ENCODE results near the gene ASTN2.

ASTN2 gene

DNA sequence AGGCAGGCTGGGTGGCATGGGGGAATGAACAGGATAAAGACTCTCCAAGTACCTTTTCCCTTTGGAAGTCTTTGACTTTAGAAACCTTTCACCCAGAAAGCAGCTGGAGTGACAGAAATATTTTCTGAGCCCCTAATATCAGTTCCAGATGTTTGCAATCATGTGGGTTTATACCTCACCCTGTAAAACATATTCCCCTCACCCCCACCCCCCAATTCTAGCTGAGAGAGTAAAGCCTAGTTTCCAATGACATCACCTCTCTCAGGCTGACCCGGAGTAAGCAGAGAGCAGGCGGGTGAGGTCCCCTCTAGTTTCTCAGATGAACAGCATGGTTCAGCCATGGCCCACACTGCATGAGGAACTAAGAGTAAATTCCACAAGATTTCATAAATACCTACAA is 810.6 kb downstream of the ASTN2 start:
- Mint-ChIP-seq H3K27ac (no peak overlapping the region), H3K36me3 (ENCODE audit: low read depth) (no peaks in the 10 kb centered on the region), H3K4me1 (ENCODE audit: low read depth) (no peaks in the 10 kb centered on the region), H3K27me3 (ENCODE audit: low read depth) (no peaks in the 10 kb centered on the region), H3K9me3 (no peaks in the 10 kb centered on the region), H3K4me3 (no peak overlapping the region)

- Mint-ChIP-seq H3K36me3 (ENCODE audit: low read depth) (no peaks in the 10 kb centered on the region), H3K9me3 (no peaks in the 10 kb centered on the region), H3K4me3 (no peak overlapping the region)
Observed at GRCh38 chr9:116599342-116599884, 815.4 kb downstream of the ASTN2 start.

DNA sequence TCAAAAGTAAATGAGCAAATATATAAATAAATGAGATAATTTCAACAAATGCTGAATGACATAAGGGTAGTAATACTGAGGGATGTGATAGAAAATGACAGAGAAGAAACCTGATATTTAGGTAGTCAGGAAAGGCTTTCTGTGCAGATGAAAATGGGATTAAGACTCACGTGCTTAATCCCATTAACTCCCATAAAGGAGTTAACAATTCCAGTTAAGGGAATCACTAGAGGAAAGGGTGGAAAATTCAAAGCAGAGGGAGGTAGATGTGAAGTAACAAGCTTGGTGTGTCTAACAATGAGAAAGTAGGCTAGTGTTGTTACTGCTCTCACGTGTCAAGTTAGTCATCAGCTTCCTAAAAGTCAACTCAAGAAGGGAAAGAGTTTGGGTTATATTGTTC is 818.2 kb downstream of the ASTN2 start:
- no peak overlapping the region for H3K27ac Mint-ChIP-seq
- no peaks in the 10 kb centered on the region for H3K36me3 Mint-ChIP-seq (ENCODE audit: low read depth)
- no peak overlapping the region for H3K4me3 Mint-ChIP-seq
- no peaks in the 10 kb centered on the region for H3K4me1 Mint-ChIP-seq (ENCODE audit: low read depth)
- no peaks in the 10 kb centered on the region for H3K27me3 Mint-ChIP-seq (ENCODE audit: low read depth)
- no peaks in the 10 kb centered on the region for H3K9me3 Mint-ChIP-seq

More at GRCh38 chr9:116599342-116599884, 815.4 kb downstream of the ASTN2 start:
- H3K27me3 Mint-ChIP-seq (ENCODE audit: low read depth) = no peaks in the 10 kb centered on the region
- no peak overlapping the region for H3K27ac Mint-ChIP-seq
- H3K4me1 Mint-ChIP-seq (ENCODE audit: low read depth) = no peaks in the 10 kb centered on the region

- peaks cover 2% of the 10 kb centered on the region for H3K9me3 Mint-ChIP-seq
- H3K4me3 Mint-ChIP-seq = no peak overlapping the region
- H3K27ac Mint-ChIP-seq = no peak overlapping the region
- no peaks in the 10 kb centered on the region for H3K36me3 Mint-ChIP-seq (ENCODE audit: low read depth)
- no peaks in the 10 kb centered on the region for H3K4me1 Mint-ChIP-seq (ENCODE audit: low read depth)
- no peaks in the 10 kb centered on the region for H3K27me3 Mint-ChIP-seq (ENCODE audit: low read depth)
Observed at GRCh38 chr9:116594547-116594946, 820.3 kb downstream of the ASTN2 start.

DNA sequence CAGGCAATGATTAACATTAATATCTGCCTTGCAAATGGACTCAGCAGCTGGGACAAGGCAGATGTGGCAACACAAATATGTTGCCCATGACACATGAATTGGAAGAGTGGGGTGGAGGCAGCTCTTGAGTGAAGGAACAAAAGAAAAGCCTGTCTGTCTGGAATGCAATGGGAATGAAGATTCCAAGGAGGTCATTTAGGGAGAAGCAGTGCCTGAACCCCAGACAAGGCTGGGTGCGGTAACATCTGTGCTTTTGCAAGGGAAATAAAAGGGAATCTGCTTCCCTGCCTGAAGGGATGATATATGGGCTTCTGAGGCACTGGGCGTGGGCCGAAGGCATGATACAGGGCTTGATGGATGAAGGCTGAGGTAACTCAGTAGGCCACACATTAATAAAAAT is 821.9 kb downstream of the ASTN2 start:
- Mint-ChIP-seq H3K4me3 (no peak overlapping the region), H3K27me3 (ENCODE audit: low read depth) (no peaks in the 10 kb centered on the region), H3K36me3 (ENCODE audit: low read depth) (no peaks in the 10 kb centered on the region), H3K4me1 (ENCODE audit: low read depth) (no peaks in the 10 kb centered on the region), H3K9me3 (peaks cover 14% of the 10 kb centered on the region), H3K27ac (no peak overlapping the region)

- H3K36me3 Mint-ChIP-seq (ENCODE audit: low read depth) = no peaks in the 10 kb centered on the region
- no peaks in the 10 kb centered on the region for H3K27me3 Mint-ChIP-seq (ENCODE audit: low read depth)
- no peak overlapping the region for H3K27ac Mint-ChIP-seq
- H3K9me3 Mint-ChIP-seq = peaks cover 14% of the 10 kb centered on the region
- no peak overlapping the region for H3K4me3 Mint-ChIP-seq
- H3K4me1 Mint-ChIP-seq (ENCODE audit: low read depth) = no peaks in the 10 kb centered on the region
Observed at GRCh38 chr9:116589392-116590354, 825.2 kb downstream of the ASTN2 start.

GRCh38 chr9:116587919-116588318 is 826.9 kb downstream of the ASTN2 start:
- Mint-ChIP-seq H3K27ac (no peak overlapping the region), H3K27me3 (ENCODE audit: low read depth) (no peaks in the 10 kb centered on the region), H3K4me3 (no peak overlapping the region), H3K4me1 (ENCODE audit: low read depth) (no peaks in the 10 kb centered on the region), H3K9me3 (peaks cover 14% of the 10 kb centered on the region), H3K36me3 (ENCODE audit: low read depth) (no peaks in the 10 kb centered on the region)

GRCh38 chr9:116585896-116586295 is 829.0 kb downstream of the ASTN2 start:
- Mint-ChIP-seq H3K9me3 (peaks cover 14% of the 10 kb centered on the region), H3K36me3 (ENCODE audit: low read depth) (no peaks in the 10 kb centered on the region), H3K27ac (no peak overlapping the region), H3K4me3 (no peak overlapping the region), H3K4me1 (ENCODE audit: low read depth) (no peaks in the 10 kb centered on the region), H3K27me3 (ENCODE audit: low read depth) (no peaks in the 10 kb centered on the region)

GRCh38 chr9:116585204-116585603 is 829.7 kb downstream of the ASTN2 start:
- Mint-ChIP-seq H3K27ac (no peak overlapping the region), H3K36me3 (ENCODE audit: low read depth) (no peaks in the 10 kb centered on the region), H3K4me3 (no peak overlapping the region)

DNA sequence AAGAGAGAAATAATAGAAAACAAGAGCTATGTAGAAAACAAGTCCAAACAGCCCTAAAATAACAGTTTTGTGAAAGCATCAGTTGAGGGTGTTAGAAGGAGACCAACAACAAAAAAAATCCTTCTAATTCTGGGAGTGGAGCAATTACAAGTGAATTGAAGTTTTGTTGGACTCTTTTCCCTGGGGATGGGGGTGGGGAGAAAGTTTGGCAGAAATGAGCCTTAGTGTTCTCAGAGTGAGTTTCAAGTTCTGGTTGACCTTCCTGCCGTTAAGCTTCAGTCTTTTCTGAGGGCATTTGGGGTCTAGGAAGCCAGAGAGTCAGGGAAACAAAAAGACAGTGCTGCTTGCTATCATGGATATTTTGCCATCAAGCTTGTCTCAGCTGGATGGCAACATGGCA is 834.0 kb downstream of the ASTN2 start:
- Mint-ChIP-seq H3K4me3 (no peak overlapping the region), H3K27ac (no peak overlapping the region), H3K27me3 (ENCODE audit: low read depth) (no peaks in the 10 kb centered on the region), H3K9me3 (no peaks in the 10 kb centered on the region), H3K4me1 (ENCODE audit: low read depth) (no peaks in the 10 kb centered on the region), H3K36me3 (ENCODE audit: low read depth) (no peaks in the 10 kb centered on the region)

More at GRCh38 chr9:116585204-116585603, 829.7 kb downstream of the ASTN2 start:
- Mint-ChIP-seq H3K27me3 (ENCODE audit: low read depth) (no peaks in the 10 kb centered on the region), H3K4me1 (ENCODE audit: low read depth) (no peaks in the 10 kb centered on the region), H3K9me3 (peaks cover 14% of the 10 kb centered on the region)

DNA sequence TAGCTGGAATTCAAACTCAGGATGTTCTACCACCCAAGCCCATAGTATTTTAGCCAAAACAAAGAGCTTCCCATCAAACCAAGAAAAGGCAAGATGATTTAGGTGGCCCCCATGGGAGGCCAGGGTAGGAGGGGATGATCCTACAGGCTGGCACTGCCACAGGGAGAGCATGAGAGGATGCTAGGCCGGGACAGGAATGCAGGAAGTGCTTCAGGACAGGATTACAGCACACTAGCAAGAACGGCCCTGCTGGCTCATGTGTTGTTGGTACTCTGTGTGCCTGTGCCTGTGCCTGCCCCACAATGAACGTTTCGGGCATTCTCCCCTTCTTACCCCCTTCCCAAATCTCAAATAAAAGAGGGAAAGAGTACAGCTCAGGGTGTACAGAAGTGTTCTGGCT is 838.5 kb downstream of the ASTN2 start:
- Mint-ChIP-seq H3K4me3 (no peak overlapping the region), H3K9me3 (no peaks in the 10 kb centered on the region), H3K27ac (no peak overlapping the region), H3K27me3 (ENCODE audit: low read depth) (no peaks in the 10 kb centered on the region), H3K36me3 (ENCODE audit: low read depth) (no peaks in the 10 kb centered on the region), H3K4me1 (ENCODE audit: low read depth) (no peaks in the 10 kb centered on the region)

DNA sequence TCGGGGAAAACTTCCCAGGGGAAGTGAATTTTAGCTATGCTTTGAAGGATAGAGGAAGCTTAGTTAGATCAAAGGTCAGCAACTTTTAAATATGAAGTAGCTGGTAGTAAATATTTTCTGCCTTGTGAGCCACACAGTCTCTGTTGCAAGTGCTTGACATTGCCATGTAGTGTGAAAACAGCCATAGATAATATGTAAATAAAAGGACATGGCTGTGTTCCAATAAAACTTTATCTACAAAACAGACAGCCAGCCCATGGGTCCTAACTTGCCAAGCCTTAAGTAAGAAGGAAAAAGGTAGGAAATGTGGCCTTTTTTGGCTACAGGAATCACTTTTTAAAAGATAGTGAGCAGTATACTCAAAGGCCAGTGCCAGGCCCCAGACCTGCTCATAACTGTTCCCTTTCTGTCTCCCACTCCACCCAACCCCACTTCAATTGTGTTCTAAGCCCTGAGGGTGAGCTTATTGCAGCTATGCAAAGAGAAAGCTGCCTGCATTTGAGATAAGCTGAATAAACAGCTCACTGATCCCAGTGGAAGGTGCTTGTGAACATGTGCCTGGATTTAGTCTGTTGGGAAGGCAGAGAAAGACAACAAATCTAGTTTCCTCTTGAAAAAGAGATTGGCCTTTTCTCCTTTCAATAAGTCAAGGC is 840.7 kb downstream of the ASTN2 start:
- no peak overlapping the region for H3K27ac Mint-ChIP-seq
- H3K4me3 Mint-ChIP-seq = no peak overlapping the region
- H3K4me1 Mint-ChIP-seq (ENCODE audit: low read depth) = no peaks in the 10 kb centered on the region
- no peaks in the 10 kb centered on the region for H3K27me3 Mint-ChIP-seq (ENCODE audit: low read depth)
- no peaks in the 10 kb centered on the region for H3K36me3 Mint-ChIP-seq (ENCODE audit: low read depth)
- H3K9me3 Mint-ChIP-seq = no peaks in the 10 kb centered on the region

GRCh38 chr9:116572095-116572748 is 842.6 kb downstream of the ASTN2 start:
- Mint-ChIP-seq H3K27me3 (ENCODE audit: low read depth) (no peaks in the 10 kb centered on the region), H3K9me3 (no peaks in the 10 kb centered on the region)

DNA sequence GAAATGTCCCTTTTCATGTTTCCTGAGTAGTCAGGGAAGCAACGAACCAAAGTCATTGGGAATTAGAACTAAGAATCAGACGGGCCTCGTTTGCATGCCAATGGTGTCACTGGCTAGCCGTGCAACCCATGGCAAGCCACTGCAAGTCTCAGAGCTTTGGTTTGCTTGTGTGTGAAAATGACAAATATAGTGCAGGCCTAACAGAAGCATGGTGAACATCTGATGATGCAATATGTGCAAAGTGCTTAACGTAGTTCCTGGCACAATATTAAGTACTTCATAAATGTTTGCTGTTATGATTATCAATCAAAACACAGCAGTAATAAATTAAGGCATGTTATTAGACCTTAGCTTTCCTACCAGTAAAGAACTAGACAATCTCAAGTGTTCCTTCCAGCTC is 845.7 kb downstream of the ASTN2 start:
- Mint-ChIP-seq H3K4me3 (no peak overlapping the region), H3K27ac (no peak overlapping the region), H3K27me3 (ENCODE audit: low read depth) (no peaks in the 10 kb centered on the region), H3K4me1 (ENCODE audit: low read depth) (no peaks in the 10 kb centered on the region), H3K9me3 (no peaks in the 10 kb centered on the region), H3K36me3 (ENCODE audit: low read depth) (no peaks in the 10 kb centered on the region)

More at GRCh38 chr9:116572095-116572748, 842.6 kb downstream of the ASTN2 start:
- Mint-ChIP-seq H3K4me1 (ENCODE audit: low read depth) (no peaks in the 10 kb centered on the region), H3K27ac (no peak overlapping the region), H3K4me3 (no peak overlapping the region), H3K36me3 (ENCODE audit: low read depth) (no peaks in the 10 kb centered on the region)

Measured in T-helper 1 cell treated with Interleukin-12 subunit alpha and Interleukin-12 subunit beta and Interleukin-4 antibody, amounts not matched to agents 30 μg/mL and 1 μg/mL, for 36 hours (primary cell).